OCI-LY7 (cell line): ENCODE measurements around the gene FYN. TPM values are rescaled to one million over a fixed set of nuclear protein-coding genes. Genes with fewer than 3 reads are reported as not detected.

ENCODE experiments used
- BruUV-seq: library from RNA; stranded (reverse); fragments of 400-500 nt; replicated peaks from 2 replicates; lab custom pipeline; 2021; lab: Mats Ljungman, UMichigan
- CTCF ChIA-PET: fragments of 300-600 bp; sonication (Branson Sonifier 250); formaldehyde crosslinking; loops from one replicate; lab custom pipeline; 2022; ENCODE audit warnings: antibody characterized with exemption; ENCODE audit not compliant: unreplicated experiment; lab: Charles Lee
- POLR2A ChIA-PET: fragments of 300-600 bp; sonication (Branson Sonifier 250); formaldehyde crosslinking; loops from one replicate; lab custom pipeline; 2022; ENCODE audit warnings: antibody characterized with exemption; lab: Charles Lee
- DNase-seq: peaks from one replicate; pipeline ENCODE4 v3.0.0-alpha.2; 2015; ENCODE audit warnings: low spot score
- H2AFZ ChIP-seq: fragments of 200-600 bp; sonication (generic), shearing (Covaris generic); 2 replicates; pipeline ENCODE4 v1.6.1; 2014; ENCODE audit warnings: mild to moderate bottlenecking, antibody characterized with exemption, low read length, moderate library complexity
- H3K27ac ChIP-seq: fragments of 200-600 bp; sonication (generic); 2 replicates; pipeline ENCODE4 v1.5.1; 2014; ENCODE audit warnings: mixed run types, low read depth, mild to moderate bottlenecking, moderate library complexity, low read length, inconsistent platforms; ENCODE audit not compliant: poor library complexity, severe bottlenecking
- H3K36me3 ChIP-seq: fragments of 200-600 bp; sonication (generic); 2 replicates; pipeline ENCODE4 v1.6.1; 2014; ENCODE audit warnings: mild to moderate bottlenecking, antibody characterized with exemption, low read length, moderate library complexity, mixed read lengths; ENCODE audit not compliant: insufficient read depth
- H3K4me1 ChIP-seq: fragments of 200-600 bp; sonication (generic); 2 replicates; pipeline ENCODE4 v1.5.1; 2014; ENCODE audit warnings: mild to moderate bottlenecking, low read length; ENCODE audit not compliant: insufficient read depth, poor library complexity, severe bottlenecking
- H3K4me2 ChIP-seq: fragments of 200-600 bp; sonication (generic); 2 replicates; pipeline ENCODE4 v1.6.1; 2014; ENCODE audit warnings: mild to moderate bottlenecking, low read length
- H3K4me3 ChIP-seq: fragments of 200-600 bp; sonication (generic); 2 replicates; pipeline ENCODE4 v1.5.1; 2014; ENCODE audit warnings: mild to moderate bottlenecking, low read depth, low read length; ENCODE audit not compliant: poor library complexity, severe bottlenecking
- H3K79me2 ChIP-seq: fragments of 200-600 bp; sonication (generic); 2 replicates; pipeline ENCODE4 v1.6.1; 2016; ENCODE audit warnings: low read depth, mild to moderate bottlenecking, low read length, moderate library complexity, mixed read lengths; ENCODE audit not compliant: insufficient read depth
- H3K9me2 ChIP-seq: fragments of 200-600 bp; sonication (generic); 2 replicates; pipeline ENCODE4 v1.6.1; 2016; ENCODE audit warnings: mild to moderate bottlenecking, low read length, mixed read lengths; ENCODE audit not compliant: insufficient read depth
- H3K9me3 ChIP-seq: fragments of 200-600 bp; sonication (generic); 2 replicates; pipeline ENCODE4 v1.6.1; 2014; ENCODE audit warnings: mild to moderate bottlenecking, mixed run types, low read length, mixed read lengths
- H4K20me1 ChIP-seq: fragments of 200-600 bp; sonication (generic); 2 replicates; pipeline ENCODE4 v1.6.1; 2014; ENCODE audit warnings: mild to moderate bottlenecking, antibody characterized with exemption, low read length, moderate library complexity, mixed read lengths; ENCODE audit not compliant: insufficient read depth
- CTCF ChIP-seq: fragments of 200-600 bp; sonication (generic); conservative IDR thresholded peaks from 2 replicates; pipeline ENCODE4 v1.5.1; 2014; ENCODE audit warnings: mild to moderate bottlenecking, antibody characterized with exemption, low read length, moderate library complexity, mixed read lengths
- EZH2phosphoT487 ChIP-seq: fragments of 200-600 bp; sonication (generic); IDR thresholded peaks from 2 replicates; pipeline ENCODE4 v1.6.1; 2018; ENCODE audit warnings: low read depth, borderline replicate concordance, mild to moderate bottlenecking, mixed run types, antibody characterized with exemption, low read length, moderate library complexity, mixed read lengths
- intact Hi-C: fragments of 100-400 bp; cut with micrococcal nuclease; formaldehyde crosslinking; loops from one replicate; pipeline ENCODE4 v1.10.0; 2022; ENCODE audit not compliant: unreplicated experiment
- total RNA-seq, 2 experiments: library from RNA; depleted of rRNA in 1 of 2; stranded (reverse); fragments of >200 nt in 1 of 2; shearing (Covaris generic) in 1 of 2; gene quantifications; 2 replicates each; pipeline ENCODE4 v1.2.3, GENCODE V29; 2014 to 2022

Gene FYN
- total RNA-seq, 2 experiments from 2014 or later = 57.3 to 92.9 TPM

GRCh38 chr6:111921103-111921502, 47.9 kb upstream of the FYN start:
- no peaks in the 10 kb centered on the region for H3K9me2 ChIP-seq
- no peaks in the 10 kb centered on the region for H3K9me3 ChIP-seq
- TF ChIP-seq EZH2phosphoT487 (no peak), CTCF (no peak)
- H2AFZ ChIP-seq = no peak overlapping the region
- no peak for DNase-seq
- H3K79me2 ChIP-seq = no peaks in the 10 kb centered on the region
- ChIA-PET POLR2A (interaction anchor here (0.6 to 1.1 kb wide), 3 partner anchors 10 to 1407 kb away, joined by 3 to 5 read pairs (median 3); no protein-coding TSS in a partner anchor), CTCF (no interaction called here)
- no peak overlapping the region for H3K4me2 ChIP-seq
- intact Hi-C loops = no loop called here
- no peak overlapping the region for H3K27ac ChIP-seq
- H3K36me3 ChIP-seq = no peaks in the 10 kb centered on the region
- BruUV-seq = no TSS peak
- no peak overlapping the region for H3K4me3 ChIP-seq
- H4K20me1 ChIP-seq = no peaks in the 10 kb centered on the region
- H3K4me1 ChIP-seq = no peaks in the 10 kb centered on the region

GRCh38 chr6:111920578-111920977, 47.3 kb upstream of the FYN start:
- Histone ChIP-seq H3K4me3 (no peak overlapping the region), H3K9me2 (no peaks in the 10 kb centered on the region), H3K79me2 (no peaks in the 10 kb centered on the region), H3K36me3 (no peaks in the 10 kb centered on the region), H3K27ac (no peak overlapping the region), H2AFZ (no peak overlapping the region), H3K9me3 (no peaks in the 10 kb centered on the region), H3K4me1 (no peaks in the 10 kb centered on the region), H3K4me2 (no peak overlapping the region), H4K20me1 (no peaks in the 10 kb centered on the region)
- no peak for TF ChIP-seq EZH2phosphoT487
- TF ChIP-seq CTCF = no peak
- CTCF ChIA-PET = no interaction called here
- POLR2A ChIA-PET = interaction anchor here (0.5 to 1.1 kb wide), 6 partner anchors 9 to 634 kb away, joined by 3 to 6 read pairs (median 3); no protein-coding TSS in a partner anchor
- intact Hi-C loops = no loop called here
- DNase-seq = no peak
- BruUV-seq = no TSS peak

- H3K9me3 ChIP-seq = no peaks in the 10 kb centered on the region
- no peaks in the 10 kb centered on the region for H3K79me2 ChIP-seq
- no peak overlapping the region for H3K4me2 ChIP-seq
- no TSS peak for BruUV-seq
- POLR2A ChIA-PET = no interaction called here
- H4K20me1 ChIP-seq = no peaks in the 10 kb centered on the region
- no peaks in the 10 kb centered on the region for H3K9me2 ChIP-seq
- H3K4me1 ChIP-seq = no peaks in the 10 kb centered on the region
- no peak for DNase-seq
- intact Hi-C loops = no loop called here
- TF ChIP-seq CTCF (no peak), EZH2phosphoT487 (no peak)
- no peak overlapping the region for H3K27ac ChIP-seq
- CTCF ChIA-PET = no interaction called here
- H3K4me3 ChIP-seq = no peak overlapping the region
- no peaks in the 10 kb centered on the region for H3K36me3 ChIP-seq
- H2AFZ ChIP-seq = no peak overlapping the region
Measured at GRCh38 chr6:111918825-111919224, 45.6 kb upstream of the FYN start.
